Osteoblast (primary cell): Measurements from ENCODE around the gene CD8B. TPM values are rescaled to one million over a fixed set of nuclear protein-coding genes. Genes with fewer than 3 reads are reported as not detected.

Experiments used
- DNase-seq: peaks from one replicate; pipeline ENCODE4 v3.0.0; 2011; ENCODE audit warnings: low spot score, mixed read lengths; ENCODE audit not compliant: insufficient read length; ENCODE audit errors: missing footprints
- H2AFZ ChIP-seq: 2 replicates; pipeline ENCODE4 v1.6.0; 2011; ENCODE audit warnings: mild to moderate bottlenecking, low read length
- H3K27ac ChIP-seq: 2 replicates; pipeline ENCODE4 v1.5.1; 2011; ENCODE audit warnings: mild to moderate bottlenecking, low read depth, low read length, moderate library complexity
- H3K27me3 ChIP-seq: 2 replicates; pipeline ENCODE4 v1.6.0; 2012; ENCODE audit warnings: mild to moderate bottlenecking, control low read depth, inconsistent platforms, low read length, moderate library complexity; ENCODE audit not compliant: insufficient read depth
- H3K36me3 ChIP-seq: 2 replicates; pipeline ENCODE4 v1.5.1; 2011; ENCODE audit warnings: mild to moderate bottlenecking, low read length, control low read depth, moderate library complexity; ENCODE audit not compliant: insufficient read depth
- H3K4me1 ChIP-seq: 2 replicates; pipeline ENCODE4 v1.5.1; 2011; ENCODE audit warnings: mild to moderate bottlenecking, low read length, control low read depth, moderate library complexity; ENCODE audit not compliant: insufficient read depth
- H3K4me2 ChIP-seq: 2 replicates; pipeline ENCODE4 v1.6.0; 2011; ENCODE audit warnings: mild to moderate bottlenecking, low read length; ENCODE audit not compliant: insufficient read depth
- H3K4me3 ChIP-seq: fragments of 200-600 bp; sonication (generic); 3 replicates; pipeline ENCODE4 v1.5.1; 2012; ENCODE audit warnings: mild to moderate bottlenecking, low read length, inconsistent platforms; ENCODE audit not compliant: insufficient read depth
- H3K79me2 ChIP-seq: 2 replicates; pipeline ENCODE4 v1.6.0; 2012; ENCODE audit warnings: mild to moderate bottlenecking, low read length, control low read depth, inconsistent platforms; ENCODE audit not compliant: insufficient read depth
- H3K9me3 ChIP-seq: 2 replicates; pipeline ENCODE4 v1.5.1; 2011; ENCODE audit warnings: low read depth, low read length, control low read depth
- H4K20me1 ChIP-seq: 2 replicates; pipeline ENCODE4 v1.6.0; 2012; ENCODE audit warnings: mild to moderate bottlenecking, low read length, control low read depth; ENCODE audit not compliant: insufficient read depth
- CTCF ChIP-seq: IDR thresholded peaks from 2 replicates; pipeline ENCODE4 v1.5.1; 2011; ENCODE audit warnings: mild to moderate bottlenecking, low read depth, low read length, moderate library complexity; ENCODE audit errors: extremely low read depth
- total RNA-seq: library from RNA; depleted of rRNA; stranded (reverse); fragments of >200 nt; gene quantifications from 2 replicates; pipeline ENCODE4 v1.2.3, GENCODE V29; 2012

CD8B gene
- total RNA-seq, 1 donor = not detected

GRCh38 chr2:86768189-86768949, 93.3 kb downstream of the CD8B start:
- no peak for DNase-seq
- TF ChIP-seq CTCF = no peak
- no peaks in the 10 kb centered on the region for H3K4me1 ChIP-seq
- H3K36me3 ChIP-seq = peaks cover 17% of the 10 kb centered on the region
- no peaks in the 10 kb centered on the region for H3K79me2 ChIP-seq
- no peak overlapping the region for H3K4me2 ChIP-seq
- H3K27ac ChIP-seq = no peak overlapping the region
- H2AFZ ChIP-seq = no peak overlapping the region
- H3K4me3 ChIP-seq = no peak overlapping the region
- no peaks in the 10 kb centered on the region for H3K27me3 ChIP-seq
- no peaks in the 10 kb centered on the region for H3K9me3 ChIP-seq
- no peaks in the 10 kb centered on the region for H4K20me1 ChIP-seq

Other genes starting within 250 kb of the CD8B start
- 28.2 and 37.4 TPM in 2 replicates for gene RNF103, start 238.0 kb downstream of the CD8B start, total RNA-seq
- gene RMND5A, start 141.6 kb downstream of the CD8B start, total RNA-seq = 16.3 and 17.4 TPM in 2 replicates
- gene CD8A, start 71.0 kb downstream of the CD8B start, total RNA-seq = not detected in 2 replicates
- under 0.01 and 0.29 TPM in 2 replicates for gene RGPD1, start 80.2 kb upstream of the CD8B start, total RNA-seq
- 1.8 and 2.9 TPM in 2 replicates for gene PLGLB1, start 160.0 kb upstream of the CD8B start, total RNA-seq